Breast epithelium (tissue), 3 donors: ENCODE measurements around the gene GYPB. TPM values are rescaled to one million over a fixed set of nuclear protein-coding genes. Genes with fewer than 3 reads are reported as not detected.

Experiments used
- total RNA-seq, 3 donors: library from RNA; depleted of rRNA; stranded (reverse); fragments of >200 nt; gene quantifications; one replicate each; pipeline ENCODE4 v1.1.0, GENCODE V29; 2016

The GYPB gene
- total RNA-seq, 3 donors from 2014 or later: not detected

Other genes starting within 250 kb of the GYPB start
- gene GYPE, start 113.8 kb downstream of the GYPB start, total RNA-seq: 1 to 10 TPM in 1 of 3 donors, under 1 TPM in 2; 0.29 to 2.1 (median 0.66) TPM
- gene GYPA, start 121.3 kb upstream of the GYPB start, total RNA-seq: not detected